Mucosa of descending colon (tissue), 3 donors: ENCODE results near the gene PP2D1. TPM values are rescaled to one million over a fixed set of nuclear protein-coding genes. Genes with fewer than 3 reads are reported as not detected.

Experiments
- ATAC-seq: fragments of 200-7000 bp; cut with Tn5 transposase; one replicate; pipeline ENCODE4 v1.9.1; 2020; ENCODE audit warnings: mild to moderate bottlenecking, moderate library complexity
- DNase-seq, 3 donors: peaks; one replicate each; pipeline ENCODE4 v3.0.0-alpha.2; 2020
- H3K36me3 ChIP-seq: fragments of 200-600 bp; one replicate; pipeline ENCODE4 v1.8.0; 2021; ENCODE audit warnings: low read depth, mild to moderate bottlenecking
- H3K4me1 ChIP-seq: fragments of 200-600 bp; one replicate; pipeline ENCODE4 v1.8.0; 2021; ENCODE audit warnings: low read depth, mild to moderate bottlenecking
- H3K4me3 ChIP-seq: fragments of 200-600 bp; one replicate; pipeline ENCODE4 v1.8.0; 2021; ENCODE audit warnings: mild to moderate bottlenecking
- H3K9me3 ChIP-seq: fragments of 200-600 bp; one replicate; pipeline ENCODE4 v1.8.0; 2021; ENCODE audit warnings: mild to moderate bottlenecking
- intact Hi-C, 2 donors: fragments of 100-400 bp; cut with DNase I in 1 of 2; cut with micrococcal nuclease in 1 of 2; formaldehyde crosslinking; loops; one replicate each; pipeline versions ENCODE4 v1.11.0 to v1.11.1; 2022; cut with DNase I, micrococcal nuclease
- total RNA-seq, 3 donors: library from RNA; stranded (reverse); fragmentation: NEBNext Ultra II Directional in 2 of 3; extraction: Animal tissue kit (Norgen Biotek cat#: 25700) in 2 of 3; gene quantifications; one replicate each; pipeline versions ENCODE4 v1.2.1 to v1.2.4, GENCODE V29; 2021 to 2023
- TF ChIP-seq, protein P1 (sequence below): fragments of 200-600 bp; IDR thresholded peaks from one replicate; pipeline ENCODE4 v1.8.0; 2022; ENCODE audit warnings: antibody characterized with exemption, mild to moderate bottlenecking
- donor health status: DM: no; HTN: no; CAD: no; lungs with moderate emphysema.
- donor health status: DM: no; HTN: no; CAD: no.
- donor health status: DM: no; HTN: yes; CAD: no.

PP2D1 gene
- total RNA-seq, 3 donors from 2014 or later, result not detected

- no peak for ATAC-seq
- TF ChIP-seq, protein P1, sequence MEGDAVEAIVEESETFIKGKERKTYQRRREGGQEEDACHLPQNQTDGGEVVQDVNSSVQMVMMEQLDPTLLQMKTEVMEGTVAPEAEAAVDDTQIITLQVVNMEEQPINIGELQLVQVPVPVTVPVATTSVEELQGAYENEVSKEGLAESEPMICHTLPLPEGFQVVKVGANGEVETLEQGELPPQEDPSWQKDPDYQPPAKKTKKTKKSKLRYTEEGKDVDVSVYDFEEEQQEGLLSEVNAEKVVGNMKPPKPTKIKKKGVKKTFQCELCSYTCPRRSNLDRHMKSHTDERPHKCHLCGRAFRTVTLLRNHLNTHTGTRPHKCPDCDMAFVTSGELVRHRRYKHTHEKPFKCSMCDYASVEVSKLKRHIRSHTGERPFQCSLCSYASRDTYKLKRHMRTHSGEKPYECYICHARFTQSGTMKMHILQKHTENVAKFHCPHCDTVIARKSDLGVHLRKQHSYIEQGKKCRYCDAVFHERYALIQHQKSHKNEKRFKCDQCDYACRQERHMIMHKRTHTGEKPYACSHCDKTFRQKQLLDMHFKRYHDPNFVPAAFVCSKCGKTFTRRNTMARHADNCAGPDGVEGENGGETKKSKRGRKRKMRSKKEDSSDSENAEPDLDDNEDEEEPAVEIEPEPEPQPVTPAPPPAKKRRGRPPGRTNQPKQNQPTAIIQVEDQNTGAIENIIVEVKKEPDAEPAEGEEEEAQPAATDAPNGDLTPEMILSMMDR, result no peak
- no peak for DNase-seq
- intact Hi-C loops, result no loop called here
- Histone ChIP-seq H3K4me1 (peaks cover 24% of the 10 kb centered on the region), H3K4me3 (no peak overlapping the region), H3K9me3 (no peaks in the 10 kb centered on the region), H3K36me3 (no peaks in the 10 kb centered on the region)
Observed at GRCh38 chr3:20055842-20056241, 43.8 kb upstream of the PP2D1 start.

- Histone ChIP-seq H3K9me3 (no peaks in the 10 kb centered on the region), H3K4me3 (no peak overlapping the region), H3K4me1 (peaks cover 22% of the 10 kb centered on the region), H3K36me3 (no peaks in the 10 kb centered on the region)
- no peak for DNase-seq
- TF ChIP-seq, protein P1, result no peak
- ATAC-seq, result peak; percentile 27
- intact Hi-C loops, result no loop called here
Observed at GRCh38 chr3:20055020-20055775, 43.1 kb upstream of the PP2D1 start.

- ATAC-seq, result peak; percentile 94
- intact Hi-C loops, result no loop called here
- peaks cover 22% of the 10 kb centered on the region for H3K4me1 ChIP-seq
Observed at GRCh38 chr3:20054549-20054987, 42.5 kb upstream of the PP2D1 start.

DNA sequence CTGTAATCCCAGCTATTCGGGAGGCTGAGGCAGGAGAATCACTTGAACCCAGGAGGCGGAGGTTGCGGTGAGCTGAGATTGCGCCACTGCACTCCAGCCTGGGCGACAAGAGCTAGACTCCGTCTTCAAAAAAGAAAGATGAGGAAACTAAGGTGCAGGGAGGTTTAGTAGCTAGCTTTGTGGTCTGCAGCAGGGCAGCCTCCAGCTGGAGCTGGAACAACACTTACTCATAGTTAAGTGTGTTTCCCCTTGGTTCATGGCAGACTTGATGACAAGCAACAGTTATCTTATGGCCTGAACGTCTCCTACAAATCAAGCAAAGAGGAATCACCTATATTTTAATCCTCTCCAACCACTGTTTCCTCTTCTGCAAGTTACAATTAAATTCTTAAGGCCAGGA, 40.8 kb upstream of the PP2D1 start:
- no peak for ATAC-seq
- Histone ChIP-seq H3K4me1 (peaks cover 23% of the 10 kb centered on the region), H3K36me3 (no peaks in the 10 kb centered on the region), H3K9me3 (no peaks in the 10 kb centered on the region), H3K4me3 (no peak overlapping the region)
- TF ChIP-seq, protein P1, result no peak
- intact Hi-C loops, result no loop called here
- no peak for DNase-seq

More at GRCh38 chr3:20054549-20054987, 42.5 kb upstream of the PP2D1 start:
- DNase-seq, result peak in 1 of 3 donors; percentile 56
- TF ChIP-seq, protein P1, result no peak
- H3K9me3 ChIP-seq, result no peaks in the 10 kb centered on the region
- H3K4me3 ChIP-seq, result no peak overlapping the region
- H3K36me3 ChIP-seq, result no peaks in the 10 kb centered on the region

DNA sequence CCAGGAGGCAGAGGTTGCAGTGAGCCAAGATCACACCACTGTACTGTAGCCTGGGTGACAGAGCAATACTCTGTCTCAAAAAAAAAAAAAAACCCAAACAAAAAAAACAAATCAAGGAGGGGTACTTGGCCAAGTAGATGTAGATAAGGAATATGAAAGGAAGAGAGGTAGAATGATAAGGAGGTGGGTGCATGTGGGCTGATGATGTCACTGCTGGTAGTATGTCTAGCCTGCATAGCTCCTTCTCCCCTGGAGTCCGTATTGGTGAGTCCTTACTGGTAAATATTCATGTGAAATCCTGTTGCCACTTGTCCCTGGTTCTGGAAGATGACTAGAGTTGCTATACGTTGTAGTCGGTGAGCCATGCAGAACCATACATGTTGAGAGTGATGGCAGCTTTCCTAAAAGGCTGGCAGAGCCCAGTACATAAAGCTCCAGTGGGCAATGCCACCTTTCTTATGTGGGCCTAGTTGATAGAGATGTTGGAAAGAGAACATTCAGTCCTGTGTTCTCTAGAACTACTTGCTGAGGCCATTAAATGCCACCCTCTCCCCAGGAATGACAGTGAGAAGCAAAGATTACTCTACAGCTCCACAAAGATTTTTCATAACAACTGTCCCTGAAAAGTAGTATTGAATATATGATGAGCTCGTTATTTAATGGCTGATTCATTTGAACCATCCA, 39.2 kb upstream of the PP2D1 start:
- intact Hi-C loops, result no loop called here
- TF ChIP-seq, protein P1, result no peak
- DNase-seq, result no peak
- Histone ChIP-seq H3K9me3 (no peaks in the 10 kb centered on the region), H3K4me3 (no peak overlapping the region), H3K4me1 (peaks cover 15% of the 10 kb centered on the region), H3K36me3 (no peaks in the 10 kb centered on the region)
- ATAC-seq, result no peak
